GM19395 (cell line): ENCODE data around the gene WDR82.

ENCODE experiments used
- ATAC-seq: cut with Tn5 transposase; IDR thresholded peaks from one replicate; pipeline ENCODE4 v1.9.1; 2021; ENCODE audit warnings: mild to moderate bottlenecking, moderate library complexity; ENCODE audit not compliant: unreplicated experiment

The WDR82 gene

GRCh38 chr3:52240059-52240885 is 38.2 kb downstream of the WDR82 start:
- ATAC-seq = no peak

- peak; percentile 75 for ATAC-seq
These were observed 39.4 kb downstream of the WDR82 start, which contains the start of gene TWF2 for GRCh38 chr3:52238761-52239701. TSS of gene TWF2 (minus strand) at chr3:52239158. CDS start at chr3:52239016, 142 bp downstream.

GRCh38 chr3:52238193-52238760 is 40.2 kb downstream of the WDR82 start:
- no peak for ATAC-seq

GRCh38 chr3:52237657-52238172 is 40.7 kb downstream of the WDR82 start:
- no peak for ATAC-seq

DNA sequence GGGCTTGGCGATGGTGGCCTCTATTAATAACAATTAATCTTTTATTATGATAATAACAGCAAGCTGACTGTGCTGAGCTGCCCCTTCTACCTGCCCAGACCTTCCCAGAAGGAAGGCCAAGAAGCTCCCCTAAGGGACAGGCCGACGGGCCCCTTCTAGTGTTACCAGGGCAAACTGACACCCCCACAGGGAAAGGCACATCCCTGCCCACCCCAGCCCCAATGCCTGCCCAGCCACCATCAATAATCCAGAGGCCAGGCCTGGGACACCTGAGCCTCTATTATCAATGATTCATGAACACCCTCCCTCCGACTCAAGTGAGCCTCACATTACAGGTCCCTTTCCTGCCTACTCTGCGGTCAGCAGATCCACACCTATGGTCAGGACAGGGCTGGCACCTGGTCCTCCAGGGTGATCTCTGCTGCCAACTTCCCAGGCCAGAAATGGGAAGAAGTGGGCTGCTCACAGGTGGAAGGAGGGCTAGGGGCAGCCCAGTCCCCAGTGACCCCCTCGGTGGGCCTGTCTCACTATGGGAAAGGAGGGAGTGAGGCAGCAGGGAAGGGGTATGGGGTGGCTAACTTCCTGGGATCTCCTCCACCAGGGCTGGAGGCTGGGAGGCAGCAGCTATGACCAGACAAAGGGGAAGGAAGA is 41.3 kb downstream of the WDR82 start:
- no peak for ATAC-seq

DNA sequence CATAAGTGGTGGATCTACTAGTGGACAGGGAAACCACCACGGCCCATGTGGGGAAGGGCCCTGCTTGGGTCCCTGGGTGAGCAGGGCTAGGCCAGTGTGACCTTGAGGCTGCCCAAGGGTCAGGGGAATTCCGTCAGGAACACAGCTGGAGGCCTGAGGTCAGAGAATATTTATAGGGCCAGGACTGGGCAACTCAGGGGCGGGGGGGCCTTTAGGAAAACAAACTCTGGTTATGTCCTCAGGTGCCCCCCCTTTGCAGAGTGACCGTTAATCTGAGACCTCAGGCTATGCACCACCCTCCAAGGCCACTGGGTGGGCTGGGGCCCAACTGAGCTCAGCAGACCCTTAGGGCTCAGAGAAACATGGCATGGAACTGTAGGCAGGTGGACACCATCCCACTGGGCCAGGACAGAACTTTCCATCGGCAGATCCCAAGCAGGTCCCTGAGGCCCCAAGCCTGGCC is 42.0 kb downstream of the WDR82 start:
- no peak for ATAC-seq

- ATAC-seq = no peak
These were observed 43.7 kb downstream of the WDR82 start for GRCh38 chr3:52234516-52235447.

DNA sequence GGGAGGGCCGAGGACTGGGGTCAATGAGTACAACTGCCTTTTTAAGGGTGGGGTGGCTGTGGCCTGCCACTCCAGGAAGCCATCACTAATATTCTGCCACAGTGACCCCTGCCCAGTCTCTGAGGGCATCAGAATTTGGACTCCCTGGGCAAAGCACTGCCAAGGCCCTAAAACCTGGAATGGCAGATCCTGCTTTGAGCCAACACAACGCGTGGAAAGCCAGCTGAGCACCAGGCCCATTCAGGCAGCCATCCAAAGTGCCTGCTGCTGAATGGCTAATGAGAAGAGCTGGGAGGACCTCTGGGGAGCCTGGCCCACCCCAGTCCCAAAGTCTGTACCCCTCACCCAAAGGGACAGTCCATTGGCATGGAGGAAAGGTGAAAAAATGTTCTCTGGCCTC is 44.5 kb downstream of the WDR82 start:
- no peak for ATAC-seq

GRCh38 chr3:52233108-52233591 is 45.3 kb downstream of the WDR82 start:
- no peak for ATAC-seq

DNA sequence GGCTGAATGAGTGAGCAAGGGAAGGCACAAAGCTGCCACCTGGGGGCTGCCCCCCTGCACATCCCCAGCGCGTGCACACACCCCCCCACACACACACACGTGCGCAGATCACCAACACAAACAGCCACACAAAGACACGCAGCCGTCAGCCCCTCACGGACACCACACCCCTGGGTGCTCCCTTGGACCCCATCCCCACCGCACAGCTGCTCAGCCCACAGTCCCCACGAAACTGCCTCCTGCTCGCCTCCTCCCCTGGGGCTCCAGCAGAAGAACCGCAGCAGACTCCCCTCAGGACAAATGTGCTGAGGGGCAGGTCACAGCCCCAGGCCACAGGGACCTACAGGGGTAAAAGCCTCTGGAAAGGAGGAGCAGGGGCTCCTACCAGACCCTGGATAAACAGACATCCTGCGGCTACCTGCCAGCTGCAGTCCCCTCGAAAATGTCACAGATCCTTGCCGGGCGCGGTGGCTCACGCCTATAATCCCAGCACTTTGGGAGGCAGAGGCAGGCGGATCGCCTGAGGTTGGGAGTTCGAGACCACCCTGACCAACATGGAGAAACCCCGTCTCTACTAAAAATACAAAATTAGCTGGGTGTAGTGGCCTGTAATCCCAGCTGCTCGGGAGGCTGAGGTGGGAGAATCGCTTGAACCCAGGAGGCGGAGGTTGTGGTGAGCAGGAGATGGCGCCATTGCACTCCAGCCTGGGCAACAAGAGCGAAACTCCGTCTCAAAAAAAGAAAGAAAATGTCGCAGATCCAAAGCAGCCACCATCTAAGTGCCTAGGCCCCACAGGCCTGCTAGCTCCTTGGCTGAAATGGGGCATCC is 46.0 kb downstream of the WDR82 start:
- ATAC-seq = no peak

- ATAC-seq = no peak
These were observed 46.8 kb downstream of the WDR82 start for GRCh38 chr3:52231502-52232278.

GRCh38 chr3:52230889-52231499 is 47.5 kb downstream of the WDR82 start:
- ATAC-seq = no peak

- no peak for ATAC-seq
These were observed 48.0 kb downstream of the WDR82 start for GRCh38 chr3:52230461-52230860.

- ATAC-seq = no peak
These were observed 48.8 kb downstream of the WDR82 start for GRCh38 chr3:52229656-52230055.

- ATAC-seq = no peak
These were observed 49.6 kb downstream of the WDR82 start for GRCh38 chr3:52228751-52229291.

DNA sequence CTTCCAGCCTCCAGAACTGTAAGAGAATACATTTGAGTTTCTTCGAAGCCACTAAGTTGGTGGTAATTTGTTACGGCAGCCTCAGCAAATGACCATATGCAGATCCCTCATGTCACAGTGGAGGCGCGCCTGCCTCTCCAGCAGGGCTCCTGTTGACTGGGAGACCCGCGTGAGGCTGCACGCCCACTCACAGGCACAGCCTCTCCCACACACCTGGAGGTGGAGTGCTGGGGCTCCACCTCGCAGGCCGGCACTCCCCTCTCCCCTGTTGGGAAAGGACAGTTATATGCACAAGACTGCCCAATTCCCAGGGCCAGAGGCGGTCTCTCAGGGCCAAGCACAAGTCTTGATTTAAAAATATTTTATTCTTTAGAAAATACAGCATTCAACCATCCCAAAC is 50.2 kb downstream of the WDR82 start:
- no peak for ATAC-seq

GRCh38 chr3:52227766-52228165 is 50.7 kb downstream of the WDR82 start:
- no peak for ATAC-seq
